ENCODE data around the gene CIC. TPM values are rescaled to one million over a fixed set of nuclear protein-coding genes. Genes with fewer than 3 reads are reported as not detected.

The CIC gene
- total RNA-seq, 1 donor from 2014 or later: 63.9 TPM

DNA sequence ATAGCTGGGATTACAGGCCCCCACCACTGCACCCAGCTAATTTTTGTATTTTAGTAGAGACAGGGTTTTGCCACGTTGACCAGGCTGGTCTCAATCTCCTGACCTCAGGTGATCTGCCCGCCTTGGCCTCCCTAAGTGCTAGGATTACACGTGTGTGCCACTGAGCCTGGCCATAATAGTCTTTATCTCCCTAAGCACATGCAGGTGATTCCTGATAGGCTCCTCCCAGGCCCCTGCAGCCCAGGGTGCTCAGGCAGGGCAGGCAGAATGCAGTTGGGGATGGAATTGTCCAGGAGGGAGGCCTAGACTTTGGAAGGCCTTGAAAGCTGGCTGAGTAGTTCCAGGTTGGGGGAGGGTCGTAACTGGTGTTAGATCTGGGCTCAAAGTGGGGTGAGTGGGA is 40.4 kb upstream of the CIC start:
- no peak for DNase-seq (ENCODE audit: low read depth)
- no peak overlapping the region for H3K4me3 ChIP-seq (ENCODE audit: low read depth, low read length)
- TF ChIP-seq, protein P1, sequence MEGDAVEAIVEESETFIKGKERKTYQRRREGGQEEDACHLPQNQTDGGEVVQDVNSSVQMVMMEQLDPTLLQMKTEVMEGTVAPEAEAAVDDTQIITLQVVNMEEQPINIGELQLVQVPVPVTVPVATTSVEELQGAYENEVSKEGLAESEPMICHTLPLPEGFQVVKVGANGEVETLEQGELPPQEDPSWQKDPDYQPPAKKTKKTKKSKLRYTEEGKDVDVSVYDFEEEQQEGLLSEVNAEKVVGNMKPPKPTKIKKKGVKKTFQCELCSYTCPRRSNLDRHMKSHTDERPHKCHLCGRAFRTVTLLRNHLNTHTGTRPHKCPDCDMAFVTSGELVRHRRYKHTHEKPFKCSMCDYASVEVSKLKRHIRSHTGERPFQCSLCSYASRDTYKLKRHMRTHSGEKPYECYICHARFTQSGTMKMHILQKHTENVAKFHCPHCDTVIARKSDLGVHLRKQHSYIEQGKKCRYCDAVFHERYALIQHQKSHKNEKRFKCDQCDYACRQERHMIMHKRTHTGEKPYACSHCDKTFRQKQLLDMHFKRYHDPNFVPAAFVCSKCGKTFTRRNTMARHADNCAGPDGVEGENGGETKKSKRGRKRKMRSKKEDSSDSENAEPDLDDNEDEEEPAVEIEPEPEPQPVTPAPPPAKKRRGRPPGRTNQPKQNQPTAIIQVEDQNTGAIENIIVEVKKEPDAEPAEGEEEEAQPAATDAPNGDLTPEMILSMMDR (conservative IDR thresholded peaks at IDR 0.05; ENCODE audit: low read depth, low read length): no peak

DNA sequence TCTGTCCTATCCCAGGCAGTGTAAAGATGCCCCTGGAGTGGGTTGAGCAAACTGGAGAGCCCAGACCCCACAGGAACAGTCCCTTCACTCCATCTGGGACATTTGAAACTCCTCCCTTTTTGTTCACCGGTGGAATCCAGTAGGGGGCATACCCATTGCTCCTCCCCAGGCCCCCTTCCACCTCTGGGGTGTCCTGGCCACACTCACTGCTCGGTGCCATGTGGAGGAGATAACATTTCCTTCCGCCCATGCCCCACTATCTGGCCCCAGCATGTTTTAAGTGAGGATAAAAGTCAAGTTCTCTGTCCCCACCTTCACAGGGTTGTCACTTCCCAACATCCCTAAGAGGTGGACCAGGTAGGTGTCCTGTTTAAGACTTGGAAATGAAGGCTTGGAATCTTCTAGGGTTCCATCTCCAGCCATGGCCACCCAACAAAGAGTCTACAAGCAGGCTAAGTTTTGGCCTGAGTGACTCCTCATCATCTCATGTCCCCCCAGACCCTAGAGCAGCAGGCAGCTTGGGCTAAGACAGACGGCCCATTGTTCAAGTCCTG is 39.7 kb upstream of the CIC start:
- TF ChIP-seq, protein P1 (conservative IDR thresholded peaks at IDR 0.05; ENCODE audit: low read depth, low read length): no peak
- no peak for DNase-seq (ENCODE audit: low read depth)
- H3K4me3 ChIP-seq (ENCODE audit: low read depth, low read length): no peak overlapping the region

DNA sequence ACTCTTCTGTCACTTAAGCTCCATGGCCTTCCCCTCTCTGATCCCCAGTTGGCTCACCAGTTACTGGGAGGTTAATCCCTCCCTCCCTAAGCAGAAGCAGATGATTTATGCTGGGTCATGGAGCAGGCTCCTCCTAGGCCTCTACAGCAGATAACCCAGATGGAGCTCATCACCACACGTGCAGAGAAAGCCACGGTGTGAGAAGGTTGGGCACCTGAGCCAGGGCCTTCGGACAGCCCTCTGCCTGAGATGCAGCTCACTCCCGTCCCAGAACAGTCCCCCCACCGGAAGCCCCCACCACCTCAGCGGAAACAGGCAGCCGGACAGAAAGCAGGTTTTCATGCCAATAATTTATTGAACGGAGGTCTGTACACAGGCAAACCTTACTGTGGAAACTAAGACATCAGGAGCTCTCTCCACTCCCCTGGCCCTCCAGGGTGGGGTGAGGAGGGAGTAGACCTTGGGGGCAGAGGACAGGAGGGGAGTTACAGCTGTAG is 39.1 kb upstream of the CIC start:
- TF ChIP-seq, protein P1 (conservative IDR thresholded peaks at IDR 0.05; ENCODE audit: low read depth, low read length): no peak
- no peak for DNase-seq (ENCODE audit: low read depth)
- H3K4me3 ChIP-seq (ENCODE audit: low read depth, low read length): no peak overlapping the region

DNA sequence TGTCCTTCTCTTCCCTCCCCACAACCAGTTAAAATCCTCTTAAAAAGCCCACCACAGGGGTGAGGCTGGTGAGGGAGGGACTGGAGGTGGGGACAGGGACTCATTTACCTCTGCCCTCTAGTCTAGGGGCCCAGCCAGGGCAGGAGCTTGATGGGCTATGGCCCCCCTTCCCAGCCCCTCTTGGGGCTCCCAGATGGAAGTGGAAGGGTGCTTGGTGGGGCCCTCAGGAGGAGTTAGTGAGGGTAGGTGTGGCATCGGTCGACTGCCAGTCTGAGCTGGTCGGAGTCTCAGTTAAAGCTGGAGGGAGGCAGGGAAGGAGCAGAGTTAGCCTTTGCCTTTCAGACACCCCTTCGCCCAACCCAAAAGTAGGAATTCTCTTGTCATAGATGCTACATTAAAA is 38.5 kb upstream of the CIC start:
- no peak for DNase-seq (ENCODE audit: low read depth)
- TF ChIP-seq, protein P1 (conservative IDR thresholded peaks at IDR 0.05; ENCODE audit: low read depth, low read length): no peak
- H3K4me3 ChIP-seq (ENCODE audit: low read depth, low read length): no peak overlapping the region

DNA sequence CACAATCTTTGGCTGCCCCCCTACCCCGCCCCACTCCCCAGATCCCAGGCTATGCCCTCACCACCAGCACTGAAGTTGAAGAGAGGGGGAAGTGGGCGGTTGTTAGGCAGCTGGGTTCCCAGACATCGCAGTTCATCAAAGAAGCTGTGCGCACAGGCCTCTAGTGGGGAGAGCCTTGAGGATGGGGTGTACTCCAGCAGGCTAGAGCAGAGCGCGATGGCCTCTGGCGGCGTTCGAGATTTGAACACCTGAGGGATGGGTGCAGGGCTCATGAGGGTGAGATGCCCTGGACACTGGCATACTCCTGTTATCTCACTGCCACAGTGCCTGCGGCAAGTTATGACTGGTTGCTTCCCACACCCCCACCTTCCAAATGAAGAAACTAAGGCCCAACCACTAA is 36.6 kb upstream of the CIC start:
- DNase-seq (ENCODE audit: low read depth): no peak
- TF ChIP-seq, protein P1 (conservative IDR thresholded peaks at IDR 0.05; ENCODE audit: low read depth, low read length): no peak
- no peak overlapping the region for H3K4me3 ChIP-seq (ENCODE audit: low read depth, low read length)

DNA sequence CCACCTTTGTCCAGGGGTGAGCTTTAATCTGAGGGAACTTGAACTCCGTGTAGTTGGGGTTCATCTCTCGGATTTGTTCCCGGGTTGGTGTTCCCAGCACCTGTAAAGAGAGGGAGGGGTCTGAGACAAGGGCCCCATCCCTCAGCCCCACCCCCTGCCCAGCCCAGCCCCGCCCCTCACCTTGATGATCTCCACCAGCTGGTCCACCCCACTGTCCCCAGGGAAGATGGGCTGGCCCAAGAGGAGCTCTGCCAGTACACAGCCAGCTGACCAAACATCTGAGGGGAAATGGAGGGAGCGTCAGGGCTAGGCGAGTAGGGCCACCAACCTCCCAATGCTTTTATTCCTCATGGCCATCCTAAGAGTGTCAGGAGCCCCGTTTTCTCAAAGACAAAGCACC is 35.9 kb upstream of the CIC start:
- no peak for DNase-seq (ENCODE audit: low read depth)
- TF ChIP-seq, protein P1 (conservative IDR thresholded peaks at IDR 0.05; ENCODE audit: low read depth, low read length): no peak
- no peak overlapping the region for H3K4me3 ChIP-seq (ENCODE audit: low read depth, low read length)

DNA sequence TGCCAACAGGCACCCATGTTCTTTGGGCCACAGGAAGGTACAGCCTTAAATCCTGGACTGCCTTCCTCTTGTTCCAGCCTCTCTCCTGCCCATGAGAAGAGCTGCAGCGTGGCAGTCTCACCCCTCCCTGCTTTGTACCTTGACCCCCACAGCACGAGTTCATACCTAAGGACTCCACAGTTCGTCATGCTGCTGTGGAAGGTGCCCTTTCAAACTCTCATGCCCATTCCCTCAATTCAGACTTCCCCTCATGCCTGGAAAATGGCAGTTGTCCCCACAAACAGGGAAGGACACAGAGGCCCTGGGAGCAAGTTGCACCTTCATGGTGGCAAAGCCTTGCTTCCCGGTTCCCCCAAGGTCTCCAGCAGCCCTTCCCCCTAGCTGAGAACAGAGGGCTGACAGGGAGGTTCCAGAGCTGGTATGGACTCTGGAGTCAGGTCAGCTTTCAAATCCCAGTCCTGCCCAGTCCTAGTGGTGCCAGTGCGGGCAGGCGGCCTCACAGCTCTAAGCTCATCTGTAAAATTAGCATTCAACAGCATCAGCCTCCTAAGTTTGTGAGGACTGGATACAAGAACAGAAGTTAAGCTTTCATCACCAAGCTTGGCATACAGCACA is 35.3 kb upstream of the CIC start:
- no peak for DNase-seq (ENCODE audit: low read depth)
- TF ChIP-seq, protein P1 (conservative IDR thresholded peaks at IDR 0.05; ENCODE audit: low read depth, low read length): no peak
- H3K4me3 ChIP-seq (ENCODE audit: low read depth, low read length): no peak overlapping the region
